ENCODE data around the gene PLSCR3.

PLSCR3 gene

DNA sequence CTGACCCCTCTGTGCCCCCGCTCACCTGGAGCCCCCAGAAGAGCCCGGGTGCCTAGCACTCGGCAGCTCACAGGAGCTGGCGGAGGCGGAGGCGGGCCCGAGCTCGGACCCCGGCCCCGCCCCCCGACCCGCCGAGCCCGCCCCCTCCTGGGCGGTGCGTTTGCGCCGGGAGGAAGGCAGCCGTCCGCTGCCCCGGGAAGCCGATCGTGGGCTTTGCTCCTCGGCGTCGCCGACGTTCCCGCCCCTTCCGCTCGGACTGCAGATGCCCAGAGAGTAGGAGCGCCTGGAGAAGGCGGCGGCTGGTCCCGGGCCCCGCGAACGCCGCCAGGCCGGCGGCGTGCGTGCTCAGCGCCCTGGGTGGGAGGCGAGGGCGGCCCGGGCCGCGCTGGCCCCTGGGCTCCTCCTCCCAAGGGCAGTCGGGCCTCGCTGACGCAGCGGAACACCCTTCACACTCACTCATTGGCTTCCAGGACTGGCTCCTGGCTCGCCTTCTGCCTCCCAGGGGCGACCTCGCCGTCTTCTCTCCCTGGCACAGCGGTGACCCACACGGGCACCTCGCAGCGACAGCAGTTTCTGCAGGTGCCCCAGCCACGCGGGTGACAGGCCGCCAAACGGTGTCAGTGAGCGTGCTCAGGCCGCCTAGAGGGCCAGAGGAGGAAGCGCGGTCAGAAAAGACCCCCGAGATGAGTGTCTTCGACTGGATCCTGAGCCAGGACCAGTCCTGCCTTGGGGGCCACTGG, at the start of gene PLSCR3:
Gene PLSCR3 (minus strand): TSS at position 74 of the 740 bp plus-strand sequence. CDS start 415 bp downstream, outside the sequence.
- peak; percentile 80 for DNase-seq

DNA sequence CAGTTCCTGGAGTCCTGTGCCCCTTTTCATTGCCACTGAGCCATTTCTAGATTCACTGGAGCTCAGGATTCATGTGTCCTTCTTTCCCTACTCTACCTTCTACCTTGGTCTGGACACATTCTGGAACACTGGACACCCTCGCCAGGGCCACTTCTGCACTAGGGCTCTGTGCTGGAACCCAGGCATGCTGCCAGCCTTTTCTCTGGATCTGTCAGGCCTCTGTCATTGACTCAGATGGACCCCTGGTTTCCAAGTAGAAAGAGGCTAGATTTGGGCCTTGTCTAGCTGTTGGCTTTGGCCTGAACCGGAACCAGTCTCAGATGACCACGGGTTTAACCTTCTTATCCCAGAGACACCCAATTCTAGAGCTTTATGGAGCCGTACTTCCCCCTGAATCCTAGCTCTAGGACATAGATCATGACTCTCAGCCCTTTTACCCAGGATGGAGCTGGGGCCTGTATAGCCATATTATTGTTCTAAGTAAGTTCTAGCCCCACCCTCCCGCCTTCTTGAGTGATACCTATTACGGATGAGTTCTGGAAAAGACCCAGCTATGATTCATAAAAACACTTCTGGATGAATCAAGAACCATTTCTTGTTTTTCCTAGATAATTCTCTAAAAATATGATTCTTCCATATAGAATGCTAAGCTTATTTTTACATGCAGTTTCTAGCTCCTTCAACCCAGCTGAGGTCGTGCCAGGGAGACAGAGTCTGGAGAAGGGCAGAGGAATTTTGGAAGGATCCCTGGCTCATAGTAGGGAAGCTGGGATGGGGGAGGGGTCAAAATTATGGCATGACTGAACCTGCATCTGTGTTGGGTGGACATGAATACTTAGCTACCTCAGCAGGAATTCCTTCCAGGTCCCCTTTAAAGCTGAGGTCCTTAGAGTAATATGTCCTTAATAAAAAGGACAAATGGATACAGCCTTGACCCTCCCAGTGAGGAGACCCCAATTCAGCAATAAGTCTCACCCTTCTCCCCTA, 49.5 kb upstream of the PLSCR3 start:
- DNase-seq, result no peak

DNA sequence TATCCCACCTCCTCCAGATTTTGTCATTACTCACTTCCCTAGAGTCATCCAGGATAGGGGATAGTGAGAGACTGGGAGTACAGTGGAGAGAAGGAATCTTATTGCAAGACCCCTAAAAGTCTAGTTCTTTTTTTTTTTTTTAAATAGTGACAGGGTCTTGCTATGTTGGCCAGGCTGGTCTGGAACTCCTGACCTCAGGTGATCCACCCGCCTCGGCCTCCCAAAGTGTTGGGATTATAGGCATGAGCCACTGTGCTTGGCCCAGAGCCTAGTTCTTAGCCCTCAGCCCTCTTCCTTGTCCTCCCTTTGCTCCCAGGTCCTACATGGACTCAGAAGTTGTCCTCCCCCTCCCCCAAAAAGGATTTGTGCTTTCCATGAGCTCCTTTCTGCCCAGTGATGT, 47.8 kb upstream of the PLSCR3 start:
- no peak for DNase-seq

DNA sequence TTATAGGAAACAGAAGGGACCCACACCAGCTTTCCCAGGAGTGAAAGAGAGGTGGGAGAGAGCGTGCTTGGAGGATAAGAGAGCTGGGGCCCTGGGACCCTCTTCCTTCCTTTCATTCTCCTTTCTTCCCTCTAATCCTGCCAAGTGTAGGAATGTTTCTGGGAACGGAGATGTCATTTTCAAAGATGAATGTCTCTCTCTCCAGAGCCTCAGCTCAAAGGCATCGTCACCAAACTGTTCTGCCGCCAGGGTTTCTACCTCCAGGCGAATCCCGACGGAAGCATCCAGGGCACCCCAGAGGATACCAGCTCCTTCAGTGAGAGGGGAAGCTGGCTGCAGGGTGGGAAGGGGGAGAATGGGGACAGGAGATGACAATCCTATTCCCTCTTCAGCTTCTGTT, 46.9 kb upstream of the PLSCR3 start:
- DNase-seq, result no peak

DNA sequence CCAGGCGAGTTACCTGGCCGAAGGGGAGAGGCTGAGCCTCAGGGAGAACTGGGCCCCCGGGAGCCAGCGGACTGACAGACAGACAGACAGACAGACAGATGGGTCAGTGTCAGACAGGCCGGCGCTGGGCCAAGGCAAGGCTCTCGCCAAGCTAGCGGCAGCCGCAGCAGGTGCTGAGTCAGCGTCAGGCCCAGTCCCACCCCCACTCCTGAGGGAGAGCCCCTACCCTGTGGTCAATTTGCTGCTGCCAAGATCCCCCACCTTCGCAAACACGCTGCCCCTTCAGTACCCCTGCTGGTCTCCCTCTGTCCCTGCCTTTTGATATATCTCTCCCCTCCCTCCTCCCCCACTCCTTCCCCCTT, 46.5 kb upstream of the PLSCR3 start:
- no peak for DNase-seq

DNA sequence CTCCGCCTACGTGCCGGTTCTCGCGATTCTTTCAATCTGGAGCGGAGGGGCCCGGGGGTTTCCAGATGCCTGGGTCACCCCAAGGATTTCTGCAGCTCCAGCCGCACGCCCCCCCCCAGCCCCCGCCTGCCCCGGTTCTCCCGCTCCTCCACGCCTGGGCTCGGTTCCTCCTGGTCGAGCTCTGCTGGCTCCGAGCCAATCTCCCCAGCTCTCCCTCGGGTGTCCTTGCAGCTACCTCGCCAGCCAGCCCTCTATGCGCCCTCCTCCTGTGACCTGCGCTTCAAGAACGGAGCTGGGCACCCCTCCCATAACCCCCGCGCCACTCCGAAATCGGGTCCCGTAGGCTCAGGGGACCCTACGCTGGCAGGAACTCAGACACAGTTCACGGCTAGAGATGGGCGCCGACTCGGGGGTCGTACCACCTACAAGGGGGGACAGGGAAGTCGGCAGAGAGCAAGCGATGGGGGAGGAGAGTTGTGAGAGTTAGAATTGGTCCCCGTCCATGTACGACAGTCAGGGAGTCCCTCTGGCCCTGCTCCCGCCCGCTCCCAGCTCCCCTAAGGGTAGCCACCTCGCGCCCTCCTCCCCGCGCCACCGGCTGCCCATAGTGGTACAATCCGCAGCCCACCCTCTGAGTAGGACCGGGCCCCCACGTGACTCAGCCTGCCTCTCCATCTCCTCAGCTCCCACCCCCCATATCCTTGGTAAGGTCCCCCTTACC, 45.9 kb upstream of the PLSCR3 start:
- peak; percentile 3 for DNase-seq

DNA sequence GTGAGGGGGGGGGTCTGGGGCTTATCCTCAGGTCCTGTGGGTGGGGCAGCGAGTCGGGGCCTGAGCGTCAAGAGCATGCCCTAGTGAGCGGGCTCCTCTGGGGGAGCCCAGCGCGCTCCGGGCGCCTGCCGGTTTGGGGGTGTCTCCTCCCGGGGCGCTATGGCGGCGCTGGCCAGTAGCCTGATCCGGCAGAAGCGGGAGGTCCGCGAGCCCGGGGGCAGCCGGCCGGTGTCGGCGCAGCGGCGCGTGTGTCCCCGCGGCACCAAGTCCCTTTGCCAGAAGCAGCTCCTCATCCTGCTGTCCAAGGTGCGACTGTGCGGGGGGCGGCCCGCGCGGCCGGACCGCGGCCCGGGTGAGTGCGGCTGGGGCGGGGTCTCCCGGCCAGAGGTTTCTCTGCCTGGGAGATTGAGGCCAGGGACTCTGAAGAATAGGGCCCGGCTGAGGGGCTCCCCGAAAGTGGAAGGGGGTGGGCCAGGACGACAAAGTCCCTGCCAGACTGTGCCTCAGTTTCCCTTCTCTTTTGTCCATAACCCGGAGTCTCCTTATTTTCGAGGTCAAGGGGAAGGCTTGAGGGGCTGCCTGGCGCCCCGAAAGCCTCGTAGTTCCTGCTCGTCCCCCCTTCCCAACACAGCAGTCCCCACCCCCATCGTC, 45.3 kb upstream of the PLSCR3 start, which contains the start of gene FGF11:
Gene FGF11 (plus strand): TSS at position 51 of the 651 bp plus-strand sequence. CDS start 109 bp downstream, at position 160.
- DNase-seq, result no peak

DNA sequence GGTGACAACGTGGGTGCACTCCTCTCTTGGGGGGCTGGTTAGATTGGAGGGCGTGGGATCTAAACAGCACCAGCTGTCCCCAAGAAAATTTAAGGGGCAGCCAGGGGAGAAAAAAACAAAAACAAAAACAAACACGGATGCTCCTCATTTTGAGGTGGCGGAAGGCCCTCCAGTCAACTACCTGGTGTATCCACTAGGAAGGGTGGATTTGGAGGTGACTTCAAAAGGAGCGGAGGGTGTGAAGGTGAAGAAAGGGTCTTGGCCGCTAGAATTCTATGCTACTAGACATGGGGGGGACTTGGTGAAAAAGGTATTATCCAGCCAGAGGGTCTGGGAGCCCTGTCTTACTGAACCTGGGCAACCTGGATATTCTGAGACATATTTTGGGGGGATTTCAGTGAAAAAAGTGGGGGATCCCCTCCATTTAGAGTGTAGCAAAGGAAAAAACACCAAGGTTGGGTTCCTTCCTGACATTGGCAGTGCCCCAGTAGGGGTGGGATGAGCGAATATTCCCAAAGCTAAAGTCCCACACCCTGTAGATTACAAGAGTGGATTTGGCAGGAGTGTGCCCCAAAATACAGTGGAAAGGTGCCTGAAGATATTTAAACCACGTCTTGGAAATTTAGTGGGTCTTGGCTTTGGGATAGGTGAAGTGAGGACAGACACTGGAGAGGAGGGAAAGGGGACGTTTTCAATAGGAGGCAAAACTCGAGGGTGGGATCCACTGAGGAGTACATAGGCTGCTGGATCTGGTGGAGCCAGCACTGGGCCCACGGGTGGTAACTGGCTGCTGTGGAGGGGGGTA, 44.5 kb upstream of the PLSCR3 start:
- no peak for DNase-seq

DNA sequence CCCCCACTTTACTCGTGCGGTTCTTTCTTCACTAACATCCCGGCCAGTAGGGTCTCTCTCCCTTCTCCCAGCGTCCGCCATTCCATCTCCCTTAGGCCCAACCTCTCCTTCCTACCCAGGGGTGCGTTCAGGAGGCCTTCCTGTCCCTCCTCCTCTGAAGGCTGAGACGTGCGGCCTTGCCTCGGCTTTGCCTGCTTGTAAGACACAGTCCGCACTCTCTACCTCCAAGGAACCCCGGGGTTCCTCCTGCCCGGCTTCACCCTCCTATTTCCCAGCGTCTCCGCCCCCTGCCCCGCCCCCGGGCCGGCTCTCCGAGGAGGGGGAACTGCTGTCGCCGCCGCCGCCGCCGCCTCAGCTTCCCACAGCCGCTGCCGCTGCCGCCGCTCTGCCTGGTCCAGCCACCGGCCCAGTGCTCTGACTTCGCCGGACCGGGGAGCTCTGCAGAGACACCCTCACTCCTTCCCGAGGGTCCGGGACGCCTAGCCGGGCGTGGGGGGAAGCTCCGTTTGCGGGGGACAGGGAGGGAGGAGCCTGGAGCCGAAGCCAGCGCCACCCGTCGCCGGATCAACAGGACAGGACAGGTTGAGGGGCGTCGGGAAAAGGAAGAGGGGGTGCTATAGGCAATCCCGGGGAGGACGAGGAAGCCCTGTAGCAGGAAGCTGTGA, 43.8 kb upstream of the PLSCR3 start:
- DNase-seq, result no peak

DNA sequence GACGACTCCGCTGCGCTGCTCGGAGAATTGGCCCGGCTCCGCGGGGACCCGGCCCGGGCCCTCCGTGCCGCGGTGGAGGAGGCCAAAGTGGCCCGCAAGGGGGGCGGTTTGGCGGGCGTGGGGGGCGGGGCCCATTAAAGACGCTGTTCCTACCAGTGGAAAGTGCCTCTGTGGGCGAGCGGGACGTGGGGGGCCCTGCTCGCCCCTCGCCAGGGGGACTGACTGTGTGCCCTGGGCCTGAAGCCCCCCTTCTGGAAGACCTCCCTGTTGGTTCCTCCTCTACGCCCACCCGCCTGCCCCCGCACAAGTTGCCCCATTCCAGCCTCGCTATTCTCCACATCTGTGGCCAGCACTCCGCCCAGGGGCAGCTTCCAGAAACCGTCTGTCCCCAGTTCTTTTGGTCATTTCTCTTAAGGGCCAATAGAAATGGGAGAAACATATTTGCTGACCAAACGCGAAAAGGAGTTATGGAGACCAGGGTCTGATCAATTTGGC, 43.1 kb upstream of the PLSCR3 start:
- DNase-seq, result no peak

DNA sequence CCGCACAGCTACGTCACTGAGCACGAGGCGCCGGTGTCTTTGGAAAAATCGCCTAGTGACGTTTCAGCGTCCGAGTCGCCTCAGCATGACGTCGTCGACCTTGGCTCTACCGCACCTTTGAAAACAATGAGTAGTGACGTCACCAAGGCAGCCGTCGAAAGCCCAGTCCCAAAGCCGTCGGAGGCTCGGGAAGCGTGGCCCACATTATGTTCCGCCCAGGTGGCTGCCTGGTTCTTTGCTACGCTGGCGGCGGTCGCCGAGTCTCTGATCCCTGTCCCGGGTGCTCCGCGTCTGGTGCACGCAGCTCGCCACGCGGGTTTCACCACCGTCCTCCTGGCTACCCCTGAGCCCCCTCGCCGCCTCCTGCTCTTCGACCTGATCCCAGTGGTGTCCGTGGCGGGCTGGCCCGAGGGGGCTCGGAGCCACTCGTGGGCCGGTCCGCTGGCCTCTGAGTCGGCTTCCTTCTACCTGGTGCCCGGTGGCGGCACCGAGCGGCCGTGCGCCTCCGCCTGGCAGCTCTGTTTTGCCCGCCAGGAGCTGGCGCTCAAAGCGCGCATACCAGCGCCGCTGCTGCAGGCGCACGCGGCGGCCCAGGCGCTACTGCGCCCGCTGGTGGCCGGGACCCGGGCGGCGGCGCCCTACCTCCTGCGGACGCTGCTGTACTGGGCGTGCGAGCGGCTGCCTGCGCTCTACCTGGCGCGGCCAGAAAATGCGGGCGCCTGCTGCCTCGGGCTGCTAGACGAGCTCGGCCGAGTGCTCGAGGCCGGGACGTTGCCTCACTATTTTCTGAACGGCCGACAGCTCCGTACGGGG, 42.4 kb upstream of the PLSCR3 start:
- peak; percentile 53 for DNase-seq

DNA sequence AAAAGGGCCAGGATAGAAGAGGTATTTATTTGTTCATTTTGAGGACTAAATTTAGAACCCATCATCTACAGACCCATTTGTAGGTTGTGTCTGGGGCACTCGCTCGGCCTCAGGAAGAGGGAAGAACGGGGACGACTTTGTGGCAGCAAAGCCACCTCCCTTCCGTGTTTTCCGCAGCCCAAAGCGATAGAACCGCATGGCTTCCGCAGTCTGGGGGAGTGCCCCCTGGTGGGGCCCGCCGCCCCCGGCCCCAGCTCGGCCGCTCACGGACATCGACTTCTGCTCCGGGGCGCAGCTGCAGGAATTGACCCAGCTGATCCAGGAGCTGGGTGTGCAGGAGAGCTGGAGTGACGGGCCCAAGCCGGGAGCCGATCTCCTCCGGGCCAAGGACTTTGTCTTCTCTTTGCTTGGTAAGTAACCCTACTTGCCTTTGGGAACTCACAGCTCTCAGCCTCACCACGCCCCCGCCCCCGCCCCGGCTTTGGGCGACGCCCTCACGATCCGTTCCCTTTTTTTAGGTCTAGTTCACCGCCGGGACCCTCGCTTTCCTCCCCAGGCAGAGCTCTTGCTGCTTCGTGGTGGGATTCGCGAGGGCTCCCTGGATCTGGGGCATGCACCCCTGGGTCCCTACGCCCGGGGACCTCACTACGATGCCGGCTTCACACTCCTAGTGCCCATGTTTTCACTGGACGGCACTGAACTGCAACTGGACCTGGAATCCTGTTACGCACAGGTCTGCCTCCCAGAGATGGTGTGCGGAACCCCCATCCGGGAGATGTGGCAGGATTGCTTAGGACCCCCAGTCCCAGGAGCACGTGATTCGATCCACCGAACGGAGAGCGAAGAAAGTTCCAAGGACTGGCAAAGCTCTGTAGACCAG, 41.6 kb upstream of the PLSCR3 start:
- DNase-seq, result peak; percentile 39

DNA sequence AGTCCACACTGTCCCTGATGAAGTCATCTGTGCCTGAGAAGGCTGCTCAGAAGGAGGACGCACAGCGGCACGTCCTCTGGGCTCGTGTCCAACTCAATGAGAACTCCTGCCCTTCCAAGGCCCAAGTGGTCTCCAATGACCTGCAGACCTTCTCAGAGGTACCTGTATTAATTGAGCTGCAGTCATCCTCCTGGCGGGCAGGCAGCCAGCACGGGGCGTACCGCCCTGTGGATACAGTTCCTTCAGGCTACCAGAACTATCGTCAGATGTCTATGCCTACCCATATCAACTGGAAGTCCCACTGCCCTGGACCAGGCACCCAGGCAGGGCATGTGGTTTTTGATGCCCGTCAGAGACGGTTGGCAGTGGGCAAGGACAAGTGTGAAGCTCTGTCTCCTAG, 38.0 kb upstream of the PLSCR3 start:
- no peak for DNase-seq

DNA sequence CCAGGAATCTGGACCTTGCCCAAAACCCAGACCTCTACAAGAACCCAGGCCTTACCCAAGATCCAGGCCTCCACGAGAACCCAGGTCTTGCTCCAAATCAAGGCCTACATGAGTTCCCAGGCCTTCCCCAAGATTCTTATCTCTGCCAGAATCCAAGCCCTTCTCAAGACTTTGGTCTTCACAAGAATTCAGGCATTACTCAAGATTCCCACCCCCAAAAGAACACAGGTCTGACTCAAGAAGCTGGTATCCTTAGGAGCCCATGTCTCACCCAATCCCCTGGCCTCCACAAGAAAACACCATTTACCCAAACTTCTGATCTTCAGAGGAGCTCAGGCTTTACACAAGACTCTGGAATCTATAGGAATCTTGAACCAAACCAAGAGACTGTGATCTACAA, 36.9 kb upstream of the PLSCR3 start:
- no peak for DNase-seq

DNA sequence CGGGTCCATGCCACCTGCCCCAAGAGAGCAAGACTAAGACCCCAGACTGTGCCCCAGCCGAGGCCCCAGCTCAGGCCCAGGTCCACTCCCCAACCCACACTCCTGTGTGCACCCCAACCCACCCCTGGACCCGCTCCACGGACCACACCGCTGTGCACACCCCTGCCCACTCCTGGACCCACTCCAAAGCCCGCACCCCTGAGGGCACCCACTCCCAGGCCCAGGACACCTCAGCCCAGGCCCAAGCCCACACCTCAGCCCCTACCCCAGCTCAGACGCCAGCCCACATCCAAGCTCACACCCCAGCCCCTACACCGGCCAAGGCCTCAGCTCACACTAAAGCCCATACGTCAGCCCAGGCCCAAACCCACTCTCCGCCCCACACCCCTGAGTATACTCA, 35.4 kb upstream of the PLSCR3 start:
- DNase-seq, result no peak

DNA sequence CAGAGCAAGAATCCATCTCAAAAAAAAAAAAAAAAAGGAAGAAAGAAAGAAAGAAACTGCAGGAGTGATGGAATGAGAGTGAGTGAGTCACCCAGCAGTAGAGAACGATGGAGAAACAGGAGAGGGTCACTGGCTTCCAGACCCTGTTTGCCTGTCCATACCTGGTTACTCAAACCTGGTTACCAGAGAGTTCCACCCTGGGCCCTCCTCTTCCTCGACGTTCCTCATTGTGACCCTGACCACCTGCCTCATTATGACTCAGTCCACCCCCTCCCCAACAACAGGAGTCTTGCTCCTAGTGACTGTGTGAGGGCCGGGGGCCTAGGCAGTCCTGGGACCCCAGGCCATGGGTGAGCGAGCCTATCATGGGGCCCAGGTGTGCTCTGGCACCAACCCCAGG, 34.2 kb upstream of the PLSCR3 start, which contains the start of gene SPEM3:
Gene SPEM3 (plus strand): TSS at position 301 of the 400 bp plus-strand sequence. CDS start 46 bp downstream, at position 347.
- DNase-seq, result no peak

DNA sequence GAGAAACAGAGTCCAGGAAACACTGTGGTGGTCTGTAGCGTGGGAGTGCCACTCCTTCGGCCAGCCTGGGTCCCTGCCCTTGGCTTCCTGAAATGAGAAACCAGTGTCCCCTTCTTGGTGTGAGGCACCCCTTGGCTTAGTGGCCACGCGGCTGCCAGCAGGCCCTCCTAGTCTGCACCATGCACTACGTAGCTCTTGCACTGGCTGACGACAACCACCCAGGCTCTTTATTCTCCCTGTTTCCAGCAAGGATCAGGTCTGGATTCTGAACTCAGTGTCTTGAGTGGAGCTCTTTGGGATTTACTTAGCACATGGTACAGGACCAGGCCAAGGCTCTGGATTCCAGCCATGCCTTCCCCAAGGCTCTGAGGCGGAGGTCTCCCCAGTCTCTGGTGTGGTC, 33.2 kb upstream of the PLSCR3 start:
- DNase-seq, result no peak

DNA sequence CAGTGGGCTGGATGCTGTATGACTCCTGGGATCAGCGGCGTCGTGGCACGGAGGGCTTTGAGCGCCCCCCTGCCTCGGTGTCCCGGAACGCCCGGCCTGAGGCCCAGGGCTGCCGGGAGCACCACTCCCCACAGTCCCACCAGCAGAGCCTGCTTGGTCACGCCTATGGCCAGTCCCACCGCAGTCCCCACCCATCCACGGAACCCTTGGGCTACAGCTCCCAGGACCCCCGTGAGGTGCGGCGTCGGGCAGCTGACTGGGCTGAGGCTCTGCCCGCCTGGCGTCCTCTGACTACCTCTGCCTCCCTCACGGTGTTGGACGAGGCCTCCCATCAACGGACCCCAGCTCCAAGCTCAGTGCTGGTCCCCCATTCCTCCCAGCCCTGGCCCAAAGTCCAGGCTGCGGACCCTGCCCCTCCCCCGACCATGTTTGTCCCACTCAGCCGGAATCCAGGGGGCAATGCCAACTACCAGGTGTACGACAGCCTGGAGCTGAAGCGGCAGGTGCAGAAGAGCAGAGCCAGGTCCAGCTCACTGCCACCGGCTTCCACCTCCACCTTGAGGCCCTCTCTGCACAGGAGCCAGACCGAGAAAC, 32.7 kb upstream of the PLSCR3 start:
- DNase-seq, result no peak

All from NCI-H510A (cell line).